Measurements from ENCODE around the gene LRP6. TPM values are rescaled to one million over a fixed set of nuclear protein-coding genes. Genes with fewer than 3 reads are reported as not detected.

Gene LRP6
- total and polyA plus RNA-seq, 2 donors: 3.3 to 11.7 TPM

- Histone ChIP-seq H3K27ac (ENCODE audit: low read depth in 1 of 2, low read length in 1 of 2) (no peak overlapping the region), H3K4me1 (ENCODE audit: control insufficient read depth in 2 of 2, insufficient read depth in 2 of 2, low read length in 2 of 2) (no peaks in the 10 kb centered on the region), H3K4me3 (ENCODE audit: low read length in 2 of 2) (no peak overlapping the region), H3K27me3 (ENCODE audit: control insufficient read depth in 2 of 2, insufficient read depth in 1 of 2, low read length in 1 of 2) (no peaks in the 10 kb centered on the region), H3K36me3 (ENCODE audit: control insufficient read depth in 2 of 2, insufficient read depth in 2 of 2, low read length in 1 of 2) (peaks cover 0 to 4% of the 10 kb centered on the region in 2 donors), H3K9me3 (ENCODE audit: control insufficient read depth in 2 of 2, insufficient read depth in 1 of 2, low read length in 1 of 2) (peaks cover 0 to 9% of the 10 kb centered on the region in 2 donors)
- DNase-seq (ENCODE audit: low read depth in 6 of 9, low spot score in 9 of 9): no peak
- 95% methylated on average over 3 of the region's 3 CpGs for WGBS
Measured at GRCh38 chr12:12201274-12201758, 65.5 kb downstream of the LRP6 start.

- Histone ChIP-seq H3K36me3 (ENCODE audit: control insufficient read depth in 2 of 2, insufficient read depth in 2 of 2, low read length in 1 of 2) (peaks cover 0 to 4% of the 10 kb centered on the region in 2 donors), H3K27ac (ENCODE audit: low read depth in 1 of 2, low read length in 1 of 2) (no peak overlapping the region), H3K9me3 (ENCODE audit: control insufficient read depth in 2 of 2, insufficient read depth in 1 of 2, low read length in 1 of 2) (peaks cover 0 to 9% of the 10 kb centered on the region in 2 donors), H3K4me1 (ENCODE audit: control insufficient read depth in 2 of 2, insufficient read depth in 2 of 2, low read length in 2 of 2) (no peaks in the 10 kb centered on the region), H3K27me3 (ENCODE audit: control insufficient read depth in 2 of 2, insufficient read depth in 1 of 2, low read length in 1 of 2) (no peaks in the 10 kb centered on the region), H3K4me3 (ENCODE audit: low read length in 2 of 2) (no peak overlapping the region)
- DNase-seq (ENCODE audit: low read depth in 6 of 9, low spot score in 9 of 9): no peak
- WGBS: 97% methylated on average over 2 of the region's 2 CpGs
Measured at GRCh38 chr12:12200363-12200762, 66.5 kb downstream of the LRP6 start.

GRCh38 chr12:12198124-12198523 lies 68.7 kb downstream of the LRP6 start:
- no peaks in the 10 kb centered on the region for H3K4me1 ChIP-seq (ENCODE audit: control insufficient read depth in 2 of 2, insufficient read depth in 2 of 2, low read length in 2 of 2)
- 95% methylated on average over 1 of the region's 1 CpG for whole genome bisulfite sequencing
- H3K36me3 ChIP-seq (ENCODE audit: control insufficient read depth in 2 of 2, insufficient read depth in 2 of 2, low read length in 1 of 2): peaks cover 0 to 4% of the 10 kb centered on the region in 2 donors
- H3K9me3 ChIP-seq (ENCODE audit: control insufficient read depth in 2 of 2, insufficient read depth in 1 of 2, low read length in 1 of 2): peaks cover 0 to 9% of the 10 kb centered on the region in 2 donors
- H3K4me3 ChIP-seq (ENCODE audit: low read length in 2 of 2): no peak overlapping the region
- DNase-seq (ENCODE audit: low read depth in 6 of 9, low spot score in 9 of 9): no peak
- H3K27ac ChIP-seq (ENCODE audit: low read depth in 1 of 2, low read length in 1 of 2): no peak overlapping the region
- H3K27me3 ChIP-seq (ENCODE audit: control insufficient read depth in 2 of 2, insufficient read depth in 1 of 2, low read length in 1 of 2): no peaks in the 10 kb centered on the region

GRCh38 chr12:12197128-12197527 lies 69.7 kb downstream of the LRP6 start:
- 53% methylated on average over 1 of the region's 1 CpG for WGBS
- Histone ChIP-seq H3K4me1 (ENCODE audit: control insufficient read depth in 2 of 2, insufficient read depth in 2 of 2, low read length in 2 of 2) (no peaks in the 10 kb centered on the region), H3K27ac (ENCODE audit: low read depth in 1 of 2, low read length in 1 of 2) (no peak overlapping the region), H3K36me3 (ENCODE audit: control insufficient read depth in 2 of 2, insufficient read depth in 2 of 2, low read length in 1 of 2) (peaks cover 0 to 4% of the 10 kb centered on the region in 2 donors), H3K4me3 (ENCODE audit: low read length in 2 of 2) (no peak overlapping the region), H3K9me3 (ENCODE audit: control insufficient read depth in 2 of 2, insufficient read depth in 1 of 2, low read length in 1 of 2) (peaks cover 0 to 9% of the 10 kb centered on the region in 2 donors), H3K27me3 (ENCODE audit: control insufficient read depth in 2 of 2, insufficient read depth in 1 of 2, low read length in 1 of 2) (no peaks in the 10 kb centered on the region)
- no peak for DNase-seq (ENCODE audit: low read depth in 6 of 9, low spot score in 9 of 9)

GRCh38 chr12:12195516-12195915 lies 71.3 kb downstream of the LRP6 start:
- 93% methylated on average over 1 of the region's 1 CpG for WGBS
- H3K4me3 ChIP-seq (ENCODE audit: low read length in 2 of 2): no peak overlapping the region
- no peaks in the 10 kb centered on the region for H3K4me1 ChIP-seq (ENCODE audit: control insufficient read depth in 2 of 2, insufficient read depth in 2 of 2, low read length in 2 of 2)
- no peak for DNase-seq (ENCODE audit: low read depth in 6 of 9, low spot score in 9 of 9)
- no peak overlapping the region for H3K27ac ChIP-seq (ENCODE audit: low read depth in 1 of 2, low read length in 1 of 2)
- H3K9me3 ChIP-seq (ENCODE audit: control insufficient read depth in 2 of 2, insufficient read depth in 1 of 2, low read length in 1 of 2): peaks cover 0 to 9% of the 10 kb centered on the region in 2 donors
- no peaks in the 10 kb centered on the region for H3K27me3 ChIP-seq (ENCODE audit: control insufficient read depth in 2 of 2, insufficient read depth in 1 of 2, low read length in 1 of 2)
- peaks cover 0 to 4% of the 10 kb centered on the region in 2 donors for H3K36me3 ChIP-seq (ENCODE audit: control insufficient read depth in 2 of 2, insufficient read depth in 2 of 2, low read length in 1 of 2)

GRCh38 chr12:12195081-12195480 lies 71.8 kb downstream of the LRP6 start:
- Histone ChIP-seq H3K27me3 (ENCODE audit: control insufficient read depth in 2 of 2, insufficient read depth in 1 of 2, low read length in 1 of 2) (no peaks in the 10 kb centered on the region), H3K27ac (ENCODE audit: low read depth in 1 of 2, low read length in 1 of 2) (no peak overlapping the region), H3K4me1 (ENCODE audit: control insufficient read depth in 2 of 2, insufficient read depth in 2 of 2, low read length in 2 of 2) (no peaks in the 10 kb centered on the region), H3K4me3 (ENCODE audit: low read length in 2 of 2) (no peak overlapping the region), H3K9me3 (ENCODE audit: control insufficient read depth in 2 of 2, insufficient read depth in 1 of 2, low read length in 1 of 2) (peaks cover 0 to 9% of the 10 kb centered on the region in 2 donors), H3K36me3 (ENCODE audit: control insufficient read depth in 2 of 2, insufficient read depth in 2 of 2, low read length in 1 of 2) (peaks cover 0 to 4% of the 10 kb centered on the region in 2 donors)
- DNase-seq (ENCODE audit: low read depth in 6 of 9, low spot score in 9 of 9): no peak
- 98% methylated on average over 3 of the region's 3 CpGs for WGBS

- Histone ChIP-seq H3K4me1 (ENCODE audit: control insufficient read depth in 2 of 2, insufficient read depth in 2 of 2, low read length in 2 of 2) (no peaks in the 10 kb centered on the region), H3K9me3 (ENCODE audit: control insufficient read depth in 2 of 2, insufficient read depth in 1 of 2, low read length in 1 of 2) (peaks cover 0 to 9% of the 10 kb centered on the region in 2 donors), H3K27ac (ENCODE audit: low read depth in 1 of 2, low read length in 1 of 2) (no peak overlapping the region), H3K4me3 (ENCODE audit: low read length in 2 of 2) (no peak overlapping the region), H3K36me3 (ENCODE audit: control insufficient read depth in 2 of 2, insufficient read depth in 2 of 2, low read length in 1 of 2) (no peaks in the 10 kb centered on the region), H3K27me3 (ENCODE audit: control insufficient read depth in 2 of 2, insufficient read depth in 1 of 2, low read length in 1 of 2) (no peaks in the 10 kb centered on the region)
- no peak for DNase-seq (ENCODE audit: low read depth in 6 of 9, low spot score in 9 of 9)
- WGBS: 61% methylated on average over 2 of the region's 2 CpGs
Measured at GRCh38 chr12:12194206-12194605, 72.6 kb downstream of the LRP6 start.

GRCh38 chr12:12191008-12191407 lies 75.8 kb downstream of the LRP6 start:
- Histone ChIP-seq H3K27ac (ENCODE audit: low read depth in 1 of 2, low read length in 1 of 2) (no peak overlapping the region), H3K4me1 (ENCODE audit: control insufficient read depth in 2 of 2, insufficient read depth in 2 of 2, low read length in 2 of 2) (no peaks in the 10 kb centered on the region), H3K4me3 (ENCODE audit: low read length in 2 of 2) (no peak overlapping the region), H3K36me3 (ENCODE audit: control insufficient read depth in 2 of 2, insufficient read depth in 2 of 2, low read length in 1 of 2) (no peaks in the 10 kb centered on the region), H3K27me3 (ENCODE audit: control insufficient read depth in 2 of 2, insufficient read depth in 1 of 2, low read length in 1 of 2) (no peaks in the 10 kb centered on the region), H3K9me3 (ENCODE audit: control insufficient read depth in 2 of 2, insufficient read depth in 1 of 2, low read length in 1 of 2) (no peaks in the 10 kb centered on the region)
- 99% methylated on average over 4 of the region's 4 CpGs for WGBS
- DNase-seq (ENCODE audit: low read depth in 6 of 9, low spot score in 9 of 9): no peak

GRCh38 chr12:12190087-12190809 lies 76.6 kb downstream of the LRP6 start:
- 97% methylated on average over 1 of the region's 1 CpG for WGBS
- no peaks in the 10 kb centered on the region for H3K27me3 ChIP-seq (ENCODE audit: control insufficient read depth in 2 of 2, insufficient read depth in 1 of 2, low read length in 1 of 2)

More at GRCh38 chr12:12190087-12190809, 76.6 kb downstream of the LRP6 start:
- Histone ChIP-seq H3K36me3 (ENCODE audit: control insufficient read depth in 2 of 2, insufficient read depth in 2 of 2, low read length in 1 of 2) (no peaks in the 10 kb centered on the region), H3K27ac (ENCODE audit: low read depth in 1 of 2, low read length in 1 of 2) (no peak overlapping the region), H3K4me3 (ENCODE audit: low read length in 2 of 2) (no peak overlapping the region), H3K4me1 (ENCODE audit: control insufficient read depth in 2 of 2, insufficient read depth in 2 of 2, low read length in 2 of 2) (no peaks in the 10 kb centered on the region), H3K9me3 (ENCODE audit: control insufficient read depth in 2 of 2, insufficient read depth in 1 of 2, low read length in 1 of 2) (no peaks in the 10 kb centered on the region)
- DNase-seq (ENCODE audit: low read depth in 6 of 9, low spot score in 9 of 9): peak in 1 of 9 donors; percentile 2

Measured in thymus (tissue), 11 donors.